HG03139 (cell line): ENCODE data around the gene RER1.
A peak's percentile ranks its signal among the peaks of the same experiment; 100 is the strongest.

Experiments used
- ATAC-seq: cut with Tn5 transposase; IDR thresholded peaks from one replicate; pipeline ENCODE4 v1.9.1; 2021; ENCODE audit not compliant: unreplicated experiment

The RER1 gene, protein sequence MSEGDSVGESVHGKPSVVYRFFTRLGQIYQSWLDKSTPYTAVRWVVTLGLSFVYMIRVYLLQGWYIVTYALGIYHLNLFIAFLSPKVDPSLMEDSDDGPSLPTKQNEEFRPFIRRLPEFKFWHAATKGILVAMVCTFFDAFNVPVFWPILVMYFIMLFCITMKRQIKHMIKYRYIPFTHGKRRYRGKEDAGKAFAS

DNA sequence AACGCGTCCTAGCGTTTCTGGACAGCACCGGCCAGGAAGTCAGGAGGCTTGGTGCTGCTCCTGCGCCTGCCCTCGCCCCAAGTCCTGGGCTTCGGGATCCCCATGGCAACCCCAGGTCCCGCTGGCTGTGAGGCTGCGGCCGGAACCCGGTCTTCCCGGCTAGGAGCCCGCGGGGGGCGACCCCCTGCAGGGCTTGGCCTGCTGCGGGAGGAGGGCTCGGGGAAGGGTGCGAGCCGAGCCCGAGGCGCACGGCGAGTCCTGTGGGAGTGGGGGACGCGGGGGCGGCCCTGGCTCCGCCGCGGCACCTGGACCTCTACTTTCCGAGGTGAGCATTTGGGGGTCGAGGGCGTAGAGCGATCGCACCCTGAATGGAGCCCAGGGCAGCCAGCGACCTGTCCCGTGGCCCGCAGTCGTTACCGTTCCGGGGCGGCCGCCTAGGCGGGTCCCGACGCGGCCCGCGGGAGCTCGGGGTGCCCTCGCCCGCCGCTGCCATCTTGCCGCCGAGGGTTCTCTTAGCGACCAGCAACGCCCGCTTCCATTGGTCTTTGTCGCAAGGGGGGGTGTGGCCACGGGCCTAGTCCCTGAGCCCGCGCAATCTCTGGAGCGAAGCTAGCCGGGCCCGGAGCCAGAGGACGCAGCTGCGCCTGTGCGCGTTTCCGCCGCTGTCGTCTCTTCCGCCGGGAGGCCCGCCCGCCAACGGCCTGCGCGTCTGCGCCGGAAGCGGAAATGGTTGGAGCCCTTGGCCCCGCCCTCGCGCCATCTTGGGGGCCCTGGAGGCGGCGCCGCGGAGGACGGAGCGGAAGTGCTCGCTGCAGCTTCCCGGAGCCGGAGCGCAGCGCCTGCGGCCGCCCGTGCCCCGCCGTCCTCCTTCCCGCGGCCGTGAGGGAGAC, at the start of gene RER1, which contains the start of gene MORN1:
Gene RER1 (plus strand): TSS at position 801 of the 890 bp plus-strand sequence. CDS start 3,950 bp downstream, outside the sequence.
Gene MORN1 (minus strand): TSS at position 514 of the 890 bp plus-strand sequence. CDS start 21 bp downstream, at position 493.
- ATAC-seq = peak; percentile 91

- no peak for ATAC-seq
Measured at GRCh38 chr1:2342384-2343022, 49.1 kb upstream of the RER1 start.

- no peak for ATAC-seq
Measured at GRCh38 chr1:2343023-2343935, 48.4 kb upstream of the RER1 start.

GRCh38 chr1:2344121-2344681, 47.4 kb upstream of the RER1 start:
- ATAC-seq = no peak

DNA sequence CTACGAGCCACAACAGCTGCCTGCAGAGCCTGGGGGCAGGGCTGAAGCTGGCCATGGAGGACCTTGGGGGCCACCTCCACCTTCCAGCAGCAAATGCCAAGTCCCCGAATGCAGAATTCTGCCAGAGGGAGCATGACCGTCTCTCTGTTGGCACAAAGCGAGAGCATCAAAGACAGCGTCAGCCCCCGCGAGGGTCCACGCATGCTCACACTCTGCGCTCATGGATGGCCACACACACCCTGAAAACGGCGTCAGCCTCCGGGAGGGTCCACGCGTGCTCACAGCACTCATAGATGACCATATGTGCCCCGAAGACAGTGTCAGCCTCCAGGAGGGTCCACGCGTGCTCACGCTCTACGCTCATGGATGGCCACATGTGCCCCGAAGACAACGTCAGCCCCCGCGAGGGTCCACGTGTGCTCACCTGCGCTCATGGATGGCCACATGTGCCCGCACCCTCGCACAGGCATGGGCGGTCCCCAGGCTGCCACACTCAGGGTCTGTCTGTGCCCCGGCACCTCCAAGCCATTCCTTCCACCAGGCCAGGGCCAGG, 46.8 kb upstream of the RER1 start:
- no peak for ATAC-seq

DNA sequence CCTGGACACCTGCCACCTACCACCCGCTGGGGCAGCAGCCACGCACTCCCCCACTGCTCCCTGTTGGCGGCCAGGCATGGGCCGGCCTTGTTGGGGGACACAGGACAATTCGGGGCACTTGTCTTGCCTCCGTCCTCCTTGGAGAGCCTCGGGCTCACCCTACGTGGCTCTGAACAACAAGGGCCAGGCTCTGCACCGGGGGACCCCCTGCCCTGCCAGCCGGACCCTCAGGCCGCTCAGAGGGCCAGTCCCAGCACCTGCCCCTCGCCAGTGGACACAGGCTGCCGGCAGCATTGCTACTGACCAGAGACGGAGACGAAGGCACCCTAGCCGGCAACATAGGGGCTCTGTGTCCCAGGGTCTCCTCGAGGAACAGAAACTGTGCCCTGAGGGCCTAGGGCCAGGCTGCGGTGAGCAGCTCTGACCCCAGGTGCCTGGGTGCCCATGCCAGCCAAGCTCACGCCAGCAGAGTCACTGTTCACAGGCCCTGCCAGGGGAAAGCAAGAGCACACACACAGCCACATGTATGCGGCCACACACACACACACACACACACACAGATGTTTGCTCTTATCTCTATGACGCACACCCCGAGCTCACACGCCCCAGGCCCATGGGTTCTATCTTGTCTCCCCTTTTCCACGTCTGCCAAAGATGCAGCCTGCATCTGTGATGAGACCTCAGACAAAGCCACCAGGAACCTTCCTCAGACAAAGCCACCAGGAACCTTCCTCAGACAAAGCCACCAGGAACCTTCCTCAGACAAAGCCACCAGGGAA, 46.2 kb upstream of the RER1 start:
- ATAC-seq = no peak

DNA sequence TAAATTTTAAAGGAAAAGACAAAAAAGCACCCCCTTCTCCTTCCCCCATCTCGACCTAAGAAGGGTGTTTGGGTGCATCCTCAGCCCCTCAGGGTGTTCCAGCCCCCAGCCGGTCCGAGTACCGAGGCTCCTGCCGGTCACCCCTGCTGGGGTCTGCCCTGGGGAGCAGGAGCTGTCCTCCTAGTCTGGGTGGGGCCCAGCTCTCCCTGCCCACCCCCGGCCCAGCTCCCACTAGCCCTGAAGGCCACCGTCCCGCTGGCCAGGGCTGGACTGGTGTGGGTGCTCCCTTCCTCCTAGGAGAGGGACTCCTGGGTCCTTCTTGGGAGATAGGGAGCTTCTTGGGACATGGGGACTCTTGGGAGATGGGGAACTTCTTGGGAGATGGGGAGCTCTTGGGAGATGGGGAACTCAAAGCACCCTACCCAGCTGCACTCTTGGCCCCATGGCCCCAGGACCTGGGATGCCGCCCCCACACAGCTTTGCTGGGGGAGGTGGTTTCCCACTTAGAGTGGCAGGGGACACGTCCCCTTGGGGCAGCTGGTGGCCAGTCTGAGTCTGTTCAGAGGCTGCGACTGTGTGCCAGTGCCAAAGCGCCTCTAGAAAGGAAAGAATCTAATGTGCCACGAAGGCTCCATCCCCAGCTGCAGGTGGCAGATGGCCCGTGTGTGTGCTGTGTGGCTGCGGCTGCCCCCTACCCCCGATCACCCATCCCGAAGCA, 44.8 kb upstream of the RER1 start:
- ATAC-seq = no peak

- ATAC-seq = no peak
Measured at GRCh38 chr1:2347409-2347785, 44.2 kb upstream of the RER1 start.

DNA sequence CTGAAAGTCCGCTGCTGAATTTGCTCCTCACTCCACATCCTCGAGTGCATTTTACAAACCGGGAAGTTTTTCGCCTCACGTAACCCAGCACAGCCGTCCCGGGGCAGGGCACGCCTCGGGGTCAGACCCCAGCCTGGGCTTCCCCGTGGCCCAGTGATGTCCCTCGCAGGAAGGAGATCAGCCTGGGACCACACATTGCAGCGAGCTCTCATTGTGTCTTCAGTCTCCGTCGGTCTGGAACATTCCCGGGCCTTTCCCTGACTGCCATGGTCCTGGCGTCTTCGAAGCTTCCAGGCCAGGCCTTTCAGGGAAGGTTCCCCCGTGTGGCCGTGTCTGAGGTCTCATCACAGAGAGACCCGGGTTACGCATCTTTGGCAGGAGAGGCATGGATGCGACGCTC, 43.7 kb upstream of the RER1 start:
- ATAC-seq = no peak

GRCh38 chr1:2348346-2349325, 43.0 kb upstream of the RER1 start:
- ATAC-seq = no peak

DNA sequence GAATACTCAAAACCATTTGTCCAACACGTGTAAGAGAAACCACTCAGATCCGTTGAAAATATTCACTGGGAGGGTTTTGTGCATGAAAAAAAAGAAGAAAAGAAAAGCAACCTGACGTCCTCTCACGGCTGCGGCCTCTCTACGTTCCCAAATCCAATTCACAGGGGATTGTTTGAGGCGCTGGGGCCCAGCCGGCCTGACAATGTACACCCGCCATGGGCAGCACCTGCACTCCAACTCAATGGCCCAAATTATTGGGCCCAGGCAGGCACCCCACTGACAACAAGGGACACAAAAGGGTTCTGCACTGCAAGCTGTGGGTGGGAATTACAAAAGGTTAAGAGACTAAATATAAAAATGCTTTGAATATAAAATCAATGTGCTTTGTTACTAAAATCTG, 41.8 kb upstream of the RER1 start:
- ATAC-seq = no peak

GRCh38 chr1:2350501-2350900, 41.1 kb upstream of the RER1 start:
- no peak for ATAC-seq

DNA sequence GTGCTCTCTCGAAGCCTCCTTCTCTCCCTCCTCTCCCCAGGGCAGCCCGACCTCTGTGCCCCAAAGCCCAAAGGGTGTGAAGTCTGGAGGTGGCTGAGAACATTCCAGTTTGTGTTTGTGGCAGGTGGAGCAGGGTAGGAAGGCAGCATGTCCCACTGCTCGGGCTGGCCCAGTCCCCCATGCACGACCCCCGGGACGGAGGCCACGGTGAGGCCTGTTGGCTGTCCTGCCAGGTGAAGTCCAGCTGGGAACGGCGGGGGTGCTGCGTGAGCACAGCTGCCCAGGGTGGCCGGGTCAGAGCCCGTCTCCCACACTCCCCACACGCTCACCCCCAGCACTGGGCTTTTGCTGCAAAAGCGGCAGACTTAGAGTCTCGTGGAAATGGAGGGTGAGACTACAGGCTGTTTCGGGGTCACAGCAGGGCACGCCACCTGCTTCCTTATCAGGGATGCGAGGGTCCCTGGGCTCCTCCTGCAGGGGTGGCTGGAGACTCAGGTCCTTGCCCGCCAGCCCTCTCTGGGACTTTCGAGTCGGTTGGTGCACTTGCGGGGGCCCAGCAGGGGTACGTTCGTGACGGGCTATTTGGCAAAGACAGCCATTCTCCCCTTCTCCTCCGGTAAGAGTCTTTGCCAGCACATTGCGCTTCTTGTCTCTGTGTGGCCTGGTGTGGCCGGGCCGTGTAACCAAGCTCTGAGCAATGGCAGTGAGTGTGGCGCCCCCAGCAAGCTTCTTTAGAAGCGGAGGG, 40.6 kb upstream of the RER1 start:
- no peak for ATAC-seq

GRCh38 chr1:2351723-2352122, 39.9 kb upstream of the RER1 start:
- ATAC-seq = no peak

DNA sequence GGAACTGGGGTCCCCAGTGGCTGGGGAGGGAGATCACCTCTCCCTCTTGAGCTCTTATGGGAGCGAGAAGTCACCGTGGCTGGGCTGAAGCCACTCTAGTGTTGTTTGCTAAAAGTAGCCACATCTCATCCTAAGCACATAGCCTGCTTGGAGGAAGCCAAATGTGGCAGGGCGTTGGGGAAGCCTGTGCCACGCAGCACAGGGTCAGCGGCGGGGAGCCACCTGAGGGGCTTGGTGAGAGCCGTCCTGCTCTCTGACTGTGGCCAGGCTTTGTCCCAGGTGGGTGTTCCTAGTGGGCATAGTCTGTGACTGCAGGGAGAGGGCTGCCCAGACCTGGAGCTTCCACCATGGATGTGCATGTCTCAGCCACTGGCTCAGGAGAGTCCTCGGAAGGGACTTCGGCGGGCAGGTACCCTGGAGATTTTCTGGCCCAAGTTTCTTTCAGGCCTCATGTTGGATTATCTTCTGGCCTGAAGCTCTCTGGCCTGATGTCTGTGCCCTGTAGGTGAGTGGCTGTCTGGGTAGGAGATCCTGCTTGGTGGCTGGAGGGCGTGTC, 39.2 kb upstream of the RER1 start:
- no peak for ATAC-seq

DNA sequence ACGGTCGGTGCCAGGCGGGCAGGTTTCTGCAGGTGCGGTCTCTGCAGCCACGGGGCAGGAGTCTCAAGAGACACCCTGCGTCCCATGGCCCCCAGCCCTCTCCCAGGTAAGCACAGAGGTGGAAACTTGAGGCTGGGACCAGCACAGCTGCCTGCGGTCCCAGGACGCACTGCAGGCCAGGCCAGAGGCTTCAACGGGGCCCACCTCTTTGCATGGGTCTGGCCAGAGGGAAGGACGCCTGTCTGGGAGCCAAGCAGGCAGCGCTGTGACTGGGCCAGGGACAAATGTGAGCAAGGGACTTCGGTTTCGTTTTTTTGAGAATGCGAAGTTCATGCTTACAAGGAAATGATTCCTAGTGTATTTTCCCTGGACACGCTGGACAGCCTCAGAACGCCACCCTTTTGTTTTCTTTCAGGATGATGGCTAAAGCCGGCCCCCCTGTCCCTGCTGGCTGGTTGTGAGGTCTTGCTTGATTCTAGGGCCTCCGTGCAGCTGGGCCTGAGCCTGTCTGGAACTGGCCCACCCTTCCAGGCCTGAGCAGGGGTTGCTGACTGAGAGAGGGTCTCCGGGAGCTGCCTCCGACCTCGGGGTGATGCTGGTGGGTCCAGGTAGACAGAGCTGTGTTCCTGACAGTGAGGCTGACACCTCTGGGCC, 38.6 kb upstream of the RER1 start:
- ATAC-seq = no peak
